ENCODE data around the gene KBTBD13. TPM values are rescaled to one million over a fixed set of nuclear protein-coding genes. Genes with fewer than 3 reads are reported as not detected.
A peak's percentile ranks its signal among the peaks of the same experiment; 100 is the strongest.

KBTBD13 gene
- total RNA-seq, 1 donor from 2014 or later, result not detected

DNA sequence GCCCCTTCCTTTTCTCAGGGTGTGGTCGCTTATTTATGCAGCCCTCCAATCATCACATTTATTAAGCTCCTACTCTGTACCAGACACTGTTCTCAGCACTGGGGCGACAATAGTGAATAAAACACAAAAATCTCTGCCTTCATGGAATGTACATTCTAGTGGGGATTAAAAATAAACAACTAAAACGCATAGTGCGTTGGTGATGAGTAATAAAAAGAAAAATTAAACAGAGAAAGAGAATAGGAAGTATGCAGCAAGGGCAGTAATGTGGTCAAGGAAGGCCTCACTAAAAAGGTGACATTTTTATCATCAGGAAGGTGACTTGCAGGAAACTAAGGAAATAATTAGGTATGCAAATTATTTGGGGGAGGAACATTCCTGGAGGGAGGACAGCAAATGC, 26.3 kb upstream of the KBTBD13 start:
- H3K27ac Mint-ChIP-seq, result peak overlapping the region; percentile 6
- DNase-seq (no peak), ATAC-seq (ENCODE audit: low read depth) (no peak)
- TF ChIP-seq, protein P1, sequence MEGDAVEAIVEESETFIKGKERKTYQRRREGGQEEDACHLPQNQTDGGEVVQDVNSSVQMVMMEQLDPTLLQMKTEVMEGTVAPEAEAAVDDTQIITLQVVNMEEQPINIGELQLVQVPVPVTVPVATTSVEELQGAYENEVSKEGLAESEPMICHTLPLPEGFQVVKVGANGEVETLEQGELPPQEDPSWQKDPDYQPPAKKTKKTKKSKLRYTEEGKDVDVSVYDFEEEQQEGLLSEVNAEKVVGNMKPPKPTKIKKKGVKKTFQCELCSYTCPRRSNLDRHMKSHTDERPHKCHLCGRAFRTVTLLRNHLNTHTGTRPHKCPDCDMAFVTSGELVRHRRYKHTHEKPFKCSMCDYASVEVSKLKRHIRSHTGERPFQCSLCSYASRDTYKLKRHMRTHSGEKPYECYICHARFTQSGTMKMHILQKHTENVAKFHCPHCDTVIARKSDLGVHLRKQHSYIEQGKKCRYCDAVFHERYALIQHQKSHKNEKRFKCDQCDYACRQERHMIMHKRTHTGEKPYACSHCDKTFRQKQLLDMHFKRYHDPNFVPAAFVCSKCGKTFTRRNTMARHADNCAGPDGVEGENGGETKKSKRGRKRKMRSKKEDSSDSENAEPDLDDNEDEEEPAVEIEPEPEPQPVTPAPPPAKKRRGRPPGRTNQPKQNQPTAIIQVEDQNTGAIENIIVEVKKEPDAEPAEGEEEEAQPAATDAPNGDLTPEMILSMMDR (IDR thresholded peaks at IDR 0.05), result no peak
- H3K9me3 Mint-ChIP-seq, result no peaks in the 10 kb centered on the region
- CTCF ChIA-PET, result no interaction called here
- intact Hi-C loops (cut with micrococcal nuclease), result loop anchor here (10.0 kb wide), 1 partner anchor 135 kb away; the partner anchor contains the start of gene CLPX
- no peak overlapping the region for H3K4me3 Mint-ChIP-seq
- POLR2A ChIA-PET, result no interaction called here
- no peaks in the 10 kb centered on the region for H3K36me3 Mint-ChIP-seq (ENCODE audit: low read depth)
- H3K4me1 Mint-ChIP-seq, result peaks cover 19% of the 10 kb centered on the region
- H3K27me3 Mint-ChIP-seq, result peaks cover 3% of the 10 kb centered on the region

DNA sequence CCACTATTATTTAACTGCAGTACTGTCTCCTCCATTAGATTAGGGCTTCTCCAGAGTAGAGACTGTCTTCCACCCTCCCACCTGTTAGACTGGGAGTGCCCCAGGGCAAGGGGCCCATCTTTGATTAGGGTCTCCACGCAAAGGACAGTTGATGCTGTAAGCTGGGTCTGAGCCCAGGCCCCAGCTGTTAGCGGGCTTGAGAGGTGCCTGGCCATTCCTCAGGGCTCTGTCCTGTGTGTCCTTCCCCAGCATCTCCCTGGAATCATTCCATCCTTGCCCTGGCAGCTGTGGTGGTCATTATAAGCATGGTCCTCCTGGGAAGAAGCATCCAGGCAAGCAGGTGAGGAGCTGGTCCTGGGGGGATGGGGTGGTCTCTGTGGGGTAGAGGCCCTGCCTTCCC, 25.3 kb upstream of the KBTBD13 start:
- Mint-ChIP-seq H3K4me3 (no peak overlapping the region), H3K27ac (no peak overlapping the region), H3K36me3 (ENCODE audit: low read depth) (no peaks in the 10 kb centered on the region), H3K9me3 (no peaks in the 10 kb centered on the region), H3K27me3 (peaks cover 2% of the 10 kb centered on the region), H3K4me1 (peaks cover 19% of the 10 kb centered on the region)
- POLR2A ChIA-PET, result interaction anchor here (0.6 kb wide), 1 partner anchor 299 kb away, joined by 10 read pairs; no protein-coding TSS in a partner anchor
- intact Hi-C loops (cut with micrococcal nuclease), result loop anchor here (10.0 kb wide), 1 partner anchor 134 kb away; the partner anchor contains the start of gene CLPX
- no peak for DNase-seq
- CTCF ChIA-PET, result no interaction called here
- no peak for ATAC-seq (ENCODE audit: low read depth)
- TF ChIP-seq, protein P1 (IDR thresholded peaks at IDR 0.05), result no peak

DNA sequence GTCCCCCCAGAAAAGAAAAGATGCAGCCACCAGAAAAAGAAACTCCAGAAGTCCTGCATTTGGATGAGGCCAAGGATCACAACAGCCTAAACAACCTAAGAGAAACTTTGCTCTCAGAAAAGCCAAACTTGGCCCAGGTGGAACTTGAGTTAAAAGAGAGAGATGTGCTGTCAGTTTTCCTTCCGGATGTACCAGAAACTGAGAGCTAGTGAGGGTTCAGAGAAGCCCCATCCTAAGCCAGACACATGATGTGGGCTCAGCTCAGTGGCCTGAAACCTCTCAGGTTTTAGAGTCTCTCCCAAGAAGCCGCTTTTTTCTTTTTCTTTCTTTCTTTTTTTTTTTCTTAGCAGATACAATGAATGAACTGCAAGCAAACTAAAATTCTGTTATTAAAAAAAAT, 23.6 kb upstream of the KBTBD13 start:
- DNase-seq (no peak), ATAC-seq (ENCODE audit: low read depth) (no peak)
- CTCF ChIA-PET, result interaction anchor here (1.4 to 1.7 kb wide), 2 partner anchors 34 to 49 kb away, joined by 4 read pairs; no protein-coding TSS in a partner anchor
- Mint-ChIP-seq H3K9me3 (no peaks in the 10 kb centered on the region), H3K4me1 (peaks cover 19% of the 10 kb centered on the region), H3K36me3 (ENCODE audit: low read depth) (no peaks in the 10 kb centered on the region), H3K27ac (no peak overlapping the region), H3K4me3 (no peak overlapping the region), H3K27me3 (peaks cover 2% of the 10 kb centered on the region)
- intact Hi-C loops (cut with micrococcal nuclease), result loop anchor here (10.0 kb wide), 1 partner anchor 132 kb away; the partner anchor contains the start of gene CLPX
- TF ChIP-seq, protein P1 (IDR thresholded peaks at IDR 0.05), result no peak
- POLR2A ChIA-PET, result interaction anchor here (0.7 to 1.3 kb wide), 4 partner anchors 132 to 1861 kb away, joined by 3 to 5 read pairs (median 4); no protein-coding TSS in a partner anchor

DNA sequence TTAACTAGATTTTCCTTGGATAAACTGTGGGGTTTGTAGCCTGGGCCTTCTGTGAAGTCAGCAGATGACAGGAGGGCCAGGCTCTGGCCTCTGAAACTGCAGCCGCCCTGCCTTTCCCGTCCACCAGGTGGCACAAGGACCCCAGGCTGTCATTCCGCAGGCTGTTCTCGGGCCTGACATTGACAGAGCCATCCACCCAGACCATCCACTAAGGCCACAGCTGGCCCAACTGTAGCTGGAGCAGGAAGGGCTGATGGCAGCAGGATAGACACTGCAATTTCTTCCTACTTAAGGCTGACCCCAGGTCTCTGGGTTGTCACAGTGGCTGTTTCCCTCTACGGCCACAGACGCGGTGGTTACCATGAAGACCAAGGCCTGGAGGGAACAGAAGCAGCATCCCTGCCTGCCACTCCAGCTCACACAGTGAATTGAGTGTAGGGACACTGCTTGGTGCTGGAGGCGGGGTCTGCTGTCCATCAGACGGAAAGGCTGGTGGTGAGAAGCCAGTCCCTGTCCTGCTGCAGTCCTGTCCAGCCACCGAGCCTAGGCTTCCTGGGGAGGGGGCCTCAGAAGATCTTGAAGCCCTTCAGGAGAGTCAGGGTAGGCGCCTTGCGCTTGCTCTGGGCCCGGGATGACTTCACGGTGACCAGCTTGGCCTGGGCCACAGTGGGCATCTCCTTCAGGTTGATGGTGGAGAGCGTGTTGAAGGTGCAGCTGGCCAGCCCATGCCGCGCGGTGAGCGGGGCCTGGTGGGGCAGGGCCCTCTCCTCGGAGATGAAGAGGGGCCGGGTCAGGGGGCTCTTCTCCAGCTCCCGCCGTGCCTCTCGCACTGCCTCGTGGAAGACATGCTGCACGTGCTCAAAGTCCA, 22.0 kb upstream of the KBTBD13 start:
- H3K27me3 Mint-ChIP-seq, result no peaks in the 10 kb centered on the region
- no peaks in the 10 kb centered on the region for H3K36me3 Mint-ChIP-seq (ENCODE audit: low read depth)
- ATAC-seq (ENCODE audit: low read depth) (peak; percentile 61), DNase-seq (peak; percentile 44)
- H3K9me3 Mint-ChIP-seq, result no peaks in the 10 kb centered on the region
- H3K27ac Mint-ChIP-seq, result no peak overlapping the region
- H3K4me3 Mint-ChIP-seq, result no peak overlapping the region
- TF ChIP-seq, protein P1 (IDR thresholded peaks at IDR 0.05), result no peak
- peaks cover 12% of the 10 kb centered on the region for H3K4me1 Mint-ChIP-seq
- intact Hi-C loops (cut with micrococcal nuclease), result loop anchor here (1.0 to 10.0 kb wide), 6 partner anchors 21 to 331 kb away; partner anchors contain the start of gene CLPX
- POLR2A ChIA-PET, result interaction anchor here (1.3 kb wide), 1 partner anchor 244 kb away, joined by 3 read pairs; no protein-coding TSS in a partner anchor
- CTCF ChIA-PET, result interaction anchor here (1.3 to 2.4 kb wide), 4 partner anchors 12 to 331 kb away, joined by 3 to 8 read pairs (median 5); no protein-coding TSS in a partner anchor
